SK-N-SH treated with all-trans-retinoic acid at 6 μM for 48 hours (cell line): Measurements from ENCODE around the gene THSD7A.

Source experiments
- ATAC-seq: fragments of 200-7000 bp; cut with Tn5 transposase; 3 replicates; pipeline ENCODE4 v1.9.1; 2020; ENCODE audit warnings: mild to moderate bottlenecking, moderate library complexity
- ARNTL ChIP-seq: fragments of 450-650 bp; formaldehyde crosslinking; IDR thresholded peaks from 2 replicates; pipeline ENCODE4 v1.5.0; 2020; ENCODE audit warnings: low read depth, mild to moderate bottlenecking, moderate library complexity, borderline replicate concordance
- BACH2 ChIP-seq: fragments of 250-450 bp; sonication (Bioruptor Pico); IDR thresholded peaks from 2 replicates; pipeline ENCODE4 v1.9.0; 2021; ENCODE audit warnings: mild to moderate bottlenecking, borderline replicate concordance
- CSDC2 ChIP-seq: fragments of 250-450 bp; sonication (Bioruptor Pico); IDR thresholded peaks from 2 replicates; pipeline ENCODE4 v1.5.0; 2020; ENCODE audit warnings: mild to moderate bottlenecking, moderate library complexity
- CSRNP3 ChIP-seq: fragments of 250-450 bp; sonication (Bioruptor Pico); IDR thresholded peaks from 2 replicates; pipeline ENCODE4 v1.5.1; 2021; ENCODE audit warnings: mild to moderate bottlenecking, moderate library complexity
- ESRRG ChIP-seq: fragments of 250-450 bp; sonication (Bioruptor Pico); IDR thresholded peaks from 2 replicates; pipeline ENCODE4 v1.6.1; 2021; ENCODE audit warnings: mild to moderate bottlenecking
- GLIS3 ChIP-seq: fragments of 250-450 bp; sonication (Bioruptor Pico); IDR thresholded peaks from 2 replicates; pipeline ENCODE4 v1.5.0; 2020; ENCODE audit warnings: mild to moderate bottlenecking, moderate library complexity
- ISL1 ChIP-seq: fragments of 250-450 bp; sonication (Bioruptor Pico); IDR thresholded peaks from 2 replicates; pipeline ENCODE4 v2.1.2; 2022; ENCODE audit warnings: mild to moderate bottlenecking, moderate library complexity
- OSR1 ChIP-seq: fragments of 250-450 bp; sonication (Bioruptor Pico); IDR thresholded peaks from 2 replicates; pipeline ENCODE4 v1.8.0; 2022; ENCODE audit warnings: moderate library complexity, mild to moderate bottlenecking, inconsistent platforms
- PATZ1 ChIP-seq: fragments of 250-450 bp; sonication (Bioruptor Pico); IDR thresholded peaks from 2 replicates; pipeline ENCODE4 v1.8.0; 2020; ENCODE audit warnings: mild to moderate bottlenecking, moderate library complexity, borderline replicate concordance
- PPARA ChIP-seq: fragments of 250-450 bp; sonication (Bioruptor Pico); IDR thresholded peaks from 2 replicates; pipeline ENCODE4 v1.5.0; 2020; ENCODE audit warnings: mild to moderate bottlenecking, borderline replicate concordance
- RARB ChIP-seq: fragments of 250-450 bp; sonication (Bioruptor Pico); IDR thresholded peaks from 2 replicates; pipeline ENCODE4 v1.8.0; 2021; ENCODE audit warnings: mild to moderate bottlenecking, moderate library complexity
- SNAI2 ChIP-seq: fragments of 250-450 bp; sonication (Bioruptor Pico); IDR thresholded peaks from 2 replicates; pipeline ENCODE4 v1.5.0; 2020; ENCODE audit warnings: mild to moderate bottlenecking, moderate library complexity
- TCF4 ChIP-seq: fragments of 250-450 bp; sonication (Bioruptor Pico); IDR thresholded peaks from 2 replicates; pipeline ENCODE4 v1.8.0; 2021; ENCODE audit warnings: mild to moderate bottlenecking, moderate library complexity, borderline replicate concordance
- TOX ChIP-seq: fragments of 250-450 bp; sonication (Bioruptor Pico); IDR thresholded peaks from 2 replicates; pipeline ENCODE4 v1.8.0; 2021; ENCODE audit warnings: mild to moderate bottlenecking, moderate library complexity, borderline replicate concordance
- ZFP3 ChIP-seq: fragments of 250-450 bp; sonication (Bioruptor Pico); IDR thresholded peaks from 2 replicates; pipeline ENCODE4 v1.5.0; 2020; ENCODE audit warnings: mild to moderate bottlenecking, moderate library complexity
- ZNF565 ChIP-seq: fragments of 450-650 bp; formaldehyde crosslinking; conservative IDR thresholded peaks from 2 replicates; pipeline ENCODE4 v1.5.0; 2020; ENCODE audit warnings: low read depth, mild to moderate bottlenecking, moderate library complexity
- ZNF70 ChIP-seq: fragments of 450-650 bp; formaldehyde crosslinking; IDR thresholded peaks from 2 replicates; pipeline ENCODE4 v1.5.0; 2020; ENCODE audit warnings: mild to moderate bottlenecking, moderate library complexity
- ZNF8 ChIP-seq: fragments of 450-650 bp; formaldehyde crosslinking; IDR thresholded peaks from 2 replicates; pipeline ENCODE4 v1.5.0; 2020; ENCODE audit warnings: mild to moderate bottlenecking, moderate library complexity
- TF ChIP-seq, protein P1 (sequence below): fragments of 250-450 bp; sonication (Bioruptor Pico); IDR thresholded peaks from 2 replicates; pipeline ENCODE4 v1.8.0; 2021; ENCODE audit warnings: low read depth, mild to moderate bottlenecking, moderate library complexity, borderline replicate concordance
- TF ChIP-seq, protein P2 (sequence below): fragments of 250-450 bp; sonication (Bioruptor Pico); IDR thresholded peaks from 2 replicates; pipeline ENCODE4 v1.5.0; 2020; ENCODE audit warnings: mild to moderate bottlenecking, moderate library complexity

Gene THSD7A

GRCh38 chr7:11430112-11430511, 401.9 kb downstream of the THSD7A start:
- no peak for ATAC-seq
- no peak for TF ChIP-seq BACH2 (CRISPR knock-in tag)

GRCh38 chr7:11428877-11429581, 403.0 kb downstream of the THSD7A start:
- no peak for ATAC-seq
- TF ChIP-seq GLIS3 (CRISPR knock-in tag): no peak
- no peak for TF ChIP-seq SNAI2 (CRISPR knock-in tag)
- TF ChIP-seq, protein P1, sequence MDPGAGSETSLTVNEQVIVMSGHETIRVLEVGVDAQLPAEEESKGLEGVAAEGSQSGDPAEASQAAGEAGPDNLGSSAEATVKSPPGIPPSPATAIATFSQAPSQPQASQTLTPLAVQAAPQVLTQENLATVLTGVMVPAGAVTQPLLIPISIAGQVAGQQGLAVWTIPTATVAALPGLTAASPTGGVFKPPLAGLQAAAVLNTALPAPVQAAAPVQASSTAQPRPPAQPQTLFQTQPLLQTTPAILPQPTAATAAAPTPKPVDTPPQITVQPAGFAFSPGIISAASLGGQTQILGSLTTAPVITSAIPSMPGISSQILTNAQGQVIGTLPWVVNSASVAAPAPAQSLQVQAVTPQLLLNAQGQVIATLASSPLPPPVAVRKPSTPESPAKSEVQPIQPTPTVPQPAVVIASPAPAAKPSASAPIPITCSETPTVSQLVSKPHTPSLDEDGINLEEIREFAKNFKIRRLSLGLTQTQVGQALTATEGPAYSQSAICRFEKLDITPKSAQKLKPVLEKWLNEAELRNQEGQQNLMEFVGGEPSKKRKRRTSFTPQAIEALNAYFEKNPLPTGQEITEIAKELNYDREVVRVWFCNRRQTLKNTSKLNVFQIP (CRISPR knock-in tag): no peak
- no peak for TF ChIP-seq ZNF565
- TF ChIP-seq ISL1: no peak
- no peak for TF ChIP-seq PATZ1 (CRISPR knock-in tag)
- no peak for TF ChIP-seq BACH2 (CRISPR knock-in tag)
- no peak for TF ChIP-seq ZNF70 (CRISPR knock-in tag)
- TF ChIP-seq RARB (CRISPR knock-in tag): no peak
- no peak for TF ChIP-seq ESRRG (CRISPR knock-in tag)
- TF ChIP-seq PPARA (CRISPR knock-in tag): no peak
- no peak for TF ChIP-seq ZFP3 (CRISPR knock-in tag)
- TF ChIP-seq CSRNP3 (CRISPR knock-in tag): no peak
- TF ChIP-seq CSDC2 (CRISPR knock-in tag): no peak
- no peak for TF ChIP-seq OSR1
- TF ChIP-seq ZNF8 (CRISPR knock-in tag): no peak
- TF ChIP-seq, protein P2, sequence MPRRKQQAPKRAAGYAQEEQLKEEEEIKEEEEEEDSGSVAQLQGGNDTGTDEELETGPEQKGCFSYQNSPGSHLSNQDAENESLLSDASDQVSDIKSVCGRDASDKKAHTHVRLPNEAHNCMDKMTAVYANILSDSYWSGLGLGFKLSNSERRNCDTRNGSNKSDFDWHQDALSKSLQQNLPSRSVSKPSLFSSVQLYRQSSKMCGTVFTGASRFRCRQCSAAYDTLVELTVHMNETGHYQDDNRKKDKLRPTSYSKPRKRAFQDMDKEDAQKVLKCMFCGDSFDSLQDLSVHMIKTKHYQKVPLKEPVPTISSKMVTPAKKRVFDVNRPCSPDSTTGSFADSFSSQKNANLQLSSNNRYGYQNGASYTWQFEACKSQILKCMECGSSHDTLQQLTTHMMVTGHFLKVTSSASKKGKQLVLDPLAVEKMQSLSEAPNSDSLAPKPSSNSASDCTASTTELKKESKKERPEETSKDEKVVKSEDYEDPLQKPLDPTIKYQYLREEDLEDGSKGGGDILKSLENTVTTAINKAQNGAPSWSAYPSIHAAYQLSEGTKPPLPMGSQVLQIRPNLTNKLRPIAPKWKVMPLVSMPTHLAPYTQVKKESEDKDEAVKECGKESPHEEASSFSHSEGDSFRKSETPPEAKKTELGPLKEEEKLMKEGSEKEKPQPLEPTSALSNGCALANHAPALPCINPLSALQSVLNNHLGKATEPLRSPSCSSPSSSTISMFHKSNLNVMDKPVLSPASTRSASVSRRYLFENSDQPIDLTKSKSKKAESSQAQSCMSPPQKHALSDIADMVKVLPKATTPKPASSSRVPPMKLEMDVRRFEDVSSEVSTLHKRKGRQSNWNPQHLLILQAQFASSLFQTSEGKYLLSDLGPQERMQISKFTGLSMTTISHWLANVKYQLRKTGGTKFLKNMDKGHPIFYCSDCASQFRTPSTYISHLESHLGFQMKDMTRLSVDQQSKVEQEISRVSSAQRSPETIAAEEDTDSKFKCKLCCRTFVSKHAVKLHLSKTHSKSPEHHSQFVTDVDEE (CRISPR knock-in tag): no peak
- no peak for TF ChIP-seq TCF4 (CRISPR knock-in tag)
- no peak for TF ChIP-seq TOX (CRISPR knock-in tag)
- no peak for TF ChIP-seq ARNTL (CRISPR knock-in tag)

- ATAC-seq: peak; percentile 84
- 0 out of 2 replicates have a peak, but pooled peaks have one; percentile 17 for TF ChIP-seq ISL1
- TF ChIP-seq OSR1: no peak
- no peak for TF ChIP-seq RARB (CRISPR knock-in tag)
- TF ChIP-seq ZFP3 (CRISPR knock-in tag): 0 out of 2 replicates have a peak, but pooled peaks have one; percentile 23
- no peak for TF ChIP-seq TCF4 (CRISPR knock-in tag)
- no peak for TF ChIP-seq CSDC2 (CRISPR knock-in tag)
- TF ChIP-seq, protein P2 (CRISPR knock-in tag): no peak
Observed at GRCh38 chr7:11427686-11428273, 404.2 kb downstream of the THSD7A start.
